ENCODE data around the gene FAM187B.

DNA sequence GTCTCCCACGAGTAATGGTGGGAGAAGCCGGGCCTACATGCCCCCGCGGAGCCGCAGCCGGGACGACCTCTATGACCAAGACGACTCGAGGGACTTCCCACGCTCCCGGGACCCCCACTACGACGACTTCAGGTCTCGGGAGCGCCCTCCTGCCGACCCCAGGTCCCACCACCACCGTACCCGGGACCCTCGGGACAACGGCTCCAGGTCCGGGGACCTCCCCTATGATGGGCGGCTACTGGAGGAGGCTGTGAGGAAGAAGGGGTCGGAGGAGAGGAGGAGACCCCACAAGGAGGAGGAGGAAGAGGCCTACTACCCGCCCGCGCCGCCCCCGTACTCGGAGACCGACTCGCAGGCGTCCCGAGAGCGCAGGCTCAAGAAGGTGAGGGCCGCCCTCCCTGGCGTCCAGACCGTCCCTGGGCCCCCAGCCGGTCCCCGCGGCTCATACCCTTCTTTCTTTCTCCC lies 38.8 kb upstream of the FAM187B start:
- TF ChIP-seq, protein P1, sequence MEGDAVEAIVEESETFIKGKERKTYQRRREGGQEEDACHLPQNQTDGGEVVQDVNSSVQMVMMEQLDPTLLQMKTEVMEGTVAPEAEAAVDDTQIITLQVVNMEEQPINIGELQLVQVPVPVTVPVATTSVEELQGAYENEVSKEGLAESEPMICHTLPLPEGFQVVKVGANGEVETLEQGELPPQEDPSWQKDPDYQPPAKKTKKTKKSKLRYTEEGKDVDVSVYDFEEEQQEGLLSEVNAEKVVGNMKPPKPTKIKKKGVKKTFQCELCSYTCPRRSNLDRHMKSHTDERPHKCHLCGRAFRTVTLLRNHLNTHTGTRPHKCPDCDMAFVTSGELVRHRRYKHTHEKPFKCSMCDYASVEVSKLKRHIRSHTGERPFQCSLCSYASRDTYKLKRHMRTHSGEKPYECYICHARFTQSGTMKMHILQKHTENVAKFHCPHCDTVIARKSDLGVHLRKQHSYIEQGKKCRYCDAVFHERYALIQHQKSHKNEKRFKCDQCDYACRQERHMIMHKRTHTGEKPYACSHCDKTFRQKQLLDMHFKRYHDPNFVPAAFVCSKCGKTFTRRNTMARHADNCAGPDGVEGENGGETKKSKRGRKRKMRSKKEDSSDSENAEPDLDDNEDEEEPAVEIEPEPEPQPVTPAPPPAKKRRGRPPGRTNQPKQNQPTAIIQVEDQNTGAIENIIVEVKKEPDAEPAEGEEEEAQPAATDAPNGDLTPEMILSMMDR (IDR thresholded peaks at IDR 0.05; ENCODE audit: low read depth, low read length, missing input control) = no peak
- TF ChIP-seq GABPA (IDR thresholded peaks at IDR 0.05 in 1 of 2, conservative IDR thresholded peaks at IDR 0.05 in 1 of 2) = no peak

Data from liver (tissue), 3 donors.